ENCODE measurements around the gene GLE1.

DNA sequence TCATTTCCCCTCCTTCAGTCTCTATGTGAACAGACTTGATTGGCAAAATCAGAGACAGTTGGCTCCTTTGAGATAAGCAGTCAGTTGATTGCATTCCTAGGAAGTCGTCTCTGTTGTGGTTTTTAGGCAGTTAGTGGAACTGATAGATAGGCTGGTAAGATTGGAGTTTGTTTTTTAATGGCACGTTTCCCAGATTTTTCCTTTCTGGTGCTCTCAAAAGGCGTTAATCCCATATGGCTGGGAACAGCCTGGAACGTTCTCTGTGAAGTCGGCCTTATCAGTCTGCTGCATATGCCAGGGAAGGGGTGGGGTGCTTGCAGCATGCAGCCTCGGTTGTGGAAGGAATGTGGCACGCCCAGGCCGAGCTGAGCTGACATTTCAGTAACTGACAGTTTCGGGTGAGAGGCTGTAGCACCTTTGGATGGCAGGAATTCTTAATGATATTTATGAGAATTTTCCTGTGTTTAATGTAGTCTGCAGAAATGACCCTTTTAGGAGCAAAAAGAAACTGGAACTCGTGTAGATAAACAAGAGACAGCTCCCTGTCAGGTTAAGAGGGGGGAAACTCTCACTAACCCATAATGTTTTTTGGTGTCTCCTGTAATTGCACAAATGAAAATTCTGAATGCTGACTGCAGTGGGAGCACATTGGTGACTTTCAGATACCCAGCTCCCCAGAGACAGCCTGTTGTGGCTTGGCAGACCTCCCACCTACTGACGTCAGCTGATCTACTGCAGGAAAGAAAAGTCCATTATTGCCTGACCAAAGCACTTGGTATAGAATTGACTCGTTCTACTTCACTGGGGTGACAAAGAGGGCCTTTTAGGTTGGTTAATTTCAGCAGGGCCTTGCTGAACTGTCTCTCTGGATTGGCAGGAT is 54.2 kb downstream of the GLE1 start:
- TF ChIP-seq, protein P1, sequence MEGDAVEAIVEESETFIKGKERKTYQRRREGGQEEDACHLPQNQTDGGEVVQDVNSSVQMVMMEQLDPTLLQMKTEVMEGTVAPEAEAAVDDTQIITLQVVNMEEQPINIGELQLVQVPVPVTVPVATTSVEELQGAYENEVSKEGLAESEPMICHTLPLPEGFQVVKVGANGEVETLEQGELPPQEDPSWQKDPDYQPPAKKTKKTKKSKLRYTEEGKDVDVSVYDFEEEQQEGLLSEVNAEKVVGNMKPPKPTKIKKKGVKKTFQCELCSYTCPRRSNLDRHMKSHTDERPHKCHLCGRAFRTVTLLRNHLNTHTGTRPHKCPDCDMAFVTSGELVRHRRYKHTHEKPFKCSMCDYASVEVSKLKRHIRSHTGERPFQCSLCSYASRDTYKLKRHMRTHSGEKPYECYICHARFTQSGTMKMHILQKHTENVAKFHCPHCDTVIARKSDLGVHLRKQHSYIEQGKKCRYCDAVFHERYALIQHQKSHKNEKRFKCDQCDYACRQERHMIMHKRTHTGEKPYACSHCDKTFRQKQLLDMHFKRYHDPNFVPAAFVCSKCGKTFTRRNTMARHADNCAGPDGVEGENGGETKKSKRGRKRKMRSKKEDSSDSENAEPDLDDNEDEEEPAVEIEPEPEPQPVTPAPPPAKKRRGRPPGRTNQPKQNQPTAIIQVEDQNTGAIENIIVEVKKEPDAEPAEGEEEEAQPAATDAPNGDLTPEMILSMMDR (IDR thresholded peaks at IDR 0.05; ENCODE audit: low read depth, low read length, poor library complexity, severe bottlenecking) = no peak
- TF ChIP-seq EZH2phosphoT487 (IDR thresholded peaks at IDR 0.05; ENCODE audit: borderline replicate concordance, low read length) = no peak
